GM23338 (cell line): Measurements from ENCODE around the gene IRX2.

Experiments
- CREB1 ChIP-seq: fragments of 250-450 bp; sonication (Bioruptor Pico); IDR thresholded peaks from 2 replicates; pipeline ENCODE4 v1.5.0; 2020; ENCODE audit warnings: low read depth, mild to moderate bottlenecking, moderate library complexity
- CTCF ChIP-seq, 2 experiments: fragments of 200-600 bp in 1 of 2; sonication (generic) in 1 of 2; conservative IDR thresholded peaks; 2 replicates each; pipeline versions ENCODE4 v1.5.1 to v1.6.1; 2016 to 2017; ENCODE audit warnings: antibody characterized with exemption in 2 of 2, low read depth in 2 of 2, mild to moderate bottlenecking in 2 of 2, moderate library complexity in 1 of 2
- ETS1 ChIP-seq: IDR thresholded peaks from 2 replicates; pipeline ENCODE4 v1.6.1; 2016; ENCODE audit warnings: antibody characterized with exemption
- EZH2 ChIP-seq: fragments of 200-600 bp; sonication (generic); IDR thresholded peaks from one replicate; pipeline ENCODE4 v1.8.0; 2017; ENCODE audit warnings: antibody characterized with exemption, mild to moderate bottlenecking, low read depth; ENCODE audit not compliant: unreplicated experiment
- EZH2phosphoT487 ChIP-seq: fragments of 200-600 bp; sonication (generic); IDR thresholded peaks from one replicate; pipeline ENCODE4 v1.8.1; 2018; ENCODE audit warnings: antibody characterized with exemption; ENCODE audit not compliant: unreplicated experiment
- JUNB ChIP-seq: IDR thresholded peaks from one replicate; pipeline ENCODE4 v1.6.1; 2016; ENCODE audit warnings: antibody characterized with exemption; ENCODE audit not compliant: unreplicated experiment
- POLR2AphosphoS5 ChIP-seq: IDR thresholded peaks from 2 replicates; pipeline ENCODE4 v1.6.1; 2016; ENCODE audit warnings: antibody characterized with exemption, low read depth
- REST ChIP-seq: IDR thresholded peaks from one replicate; pipeline ENCODE4 v1.6.1; 2018; ENCODE audit warnings: antibody characterized with exemption; ENCODE audit not compliant: unreplicated experiment
- STAT1 ChIP-seq: IDR thresholded peaks from one replicate; pipeline ENCODE4 v1.6.1; 2016; ENCODE audit warnings: antibody characterized with exemption; ENCODE audit not compliant: unreplicated experiment
- ZNF331 ChIP-seq: fragments of 250-450 bp; sonication (Bioruptor Pico); IDR thresholded peaks from 2 replicates; pipeline ENCODE4 v1.5.0; 2020; ENCODE audit warnings: low read depth, mild to moderate bottlenecking, moderate library complexity

- TF ChIP-seq EZH2, result no peak
- no peak for TF ChIP-seq JUNB
- no peak for TF ChIP-seq CTCF (conservative IDR thresholded peaks at IDR 0.05; ENCODE audit: low read depth in 2 of 2)
- no peak for TF ChIP-seq POLR2AphosphoS5
- TF ChIP-seq REST, result no peak
- no peak for TF ChIP-seq CREB1 (CRISPR knock-in tag)
- no peak for TF ChIP-seq EZH2phosphoT487
- TF ChIP-seq ZNF331 (CRISPR knock-in tag), result no peak
- no peak for TF ChIP-seq ETS1
- TF ChIP-seq STAT1, result no peak
Measured at GRCh38 chr5:2782658-2783057, 31.2 kb upstream of the IRX2 start.
